SIG-M5 treated with dmso at 0.1 percent for 504 hours (cell line): ENCODE measurements around the gene STRN4.
A peak's percentile ranks its signal among the peaks of the same experiment; 100 is the strongest.
"Not testable (repeated sequence)": the region's sequence is repeated elsewhere in the genome, so short reads cannot be mapped to it uniquely, and the experiment has no call there.

Experiments used
- DNase-seq: peaks from one replicate; lab custom pipeline; 2025; ENCODE audit not compliant: unreplicated experiment; lab: John Stamatoyannopoulos, UW

STRN4 gene

GRCh38 chr19:46746281-46747057 is at the start of gene STRN4:
TSS of gene STRN4 (minus strand) at chr19:46746450. CDS start at chr19:46746430, 20 bp downstream.
- DNase-seq: peak; percentile 22

DNA sequence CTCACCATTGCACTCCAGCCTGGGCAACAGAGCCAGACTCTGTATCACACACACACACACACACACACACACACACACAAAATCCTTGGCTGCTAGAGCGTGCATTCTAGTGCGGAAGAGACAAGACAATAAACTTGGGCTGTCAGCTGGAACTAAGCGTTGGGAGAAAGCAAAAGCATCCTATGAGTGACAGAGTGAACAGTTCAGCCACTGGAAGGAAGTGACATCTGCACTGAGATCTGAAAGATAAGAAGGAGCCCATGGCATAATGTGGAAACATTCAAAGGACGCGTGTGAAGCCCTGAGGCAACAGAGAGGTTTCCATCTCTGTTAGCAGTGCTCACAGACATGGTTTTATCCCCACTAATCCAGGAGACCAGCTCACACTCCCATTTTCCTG is 45.7 kb upstream of the STRN4 start:
- peak; percentile 60 for DNase-seq

- DNase-seq: no peak
Measured at GRCh38 chr19:46789371-46789770, 43.1 kb upstream of the STRN4 start.

DNA sequence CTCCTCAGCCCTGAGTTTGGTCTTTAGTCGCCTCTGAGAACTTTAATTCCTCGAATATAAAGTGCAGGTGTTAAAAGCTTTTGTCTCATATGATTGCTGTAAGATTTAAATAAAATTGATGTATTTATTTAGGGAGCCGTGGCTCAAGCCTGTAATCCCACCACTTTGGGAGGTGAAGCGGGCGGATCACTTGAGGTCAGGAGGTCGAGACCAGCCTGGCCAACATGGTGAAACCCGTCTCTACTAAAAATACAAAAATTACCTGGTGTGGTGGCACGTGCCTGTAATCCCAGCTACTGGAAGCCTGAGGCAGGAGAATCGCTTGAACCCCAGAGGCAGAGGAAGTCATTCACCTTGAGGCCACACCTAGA is 42.7 kb upstream of the STRN4 start:
- no peak for DNase-seq

- DNase-seq: peak; percentile 96
Measured at GRCh38 chr19:46788262-46788967, 42.2 kb upstream of the STRN4 start, which contains the start of gene SLC1A5. TSS of gene SLC1A5 (minus strand) at chr19:46788594. CDS start at chr19:46787965, 629 bp downstream.

DNA sequence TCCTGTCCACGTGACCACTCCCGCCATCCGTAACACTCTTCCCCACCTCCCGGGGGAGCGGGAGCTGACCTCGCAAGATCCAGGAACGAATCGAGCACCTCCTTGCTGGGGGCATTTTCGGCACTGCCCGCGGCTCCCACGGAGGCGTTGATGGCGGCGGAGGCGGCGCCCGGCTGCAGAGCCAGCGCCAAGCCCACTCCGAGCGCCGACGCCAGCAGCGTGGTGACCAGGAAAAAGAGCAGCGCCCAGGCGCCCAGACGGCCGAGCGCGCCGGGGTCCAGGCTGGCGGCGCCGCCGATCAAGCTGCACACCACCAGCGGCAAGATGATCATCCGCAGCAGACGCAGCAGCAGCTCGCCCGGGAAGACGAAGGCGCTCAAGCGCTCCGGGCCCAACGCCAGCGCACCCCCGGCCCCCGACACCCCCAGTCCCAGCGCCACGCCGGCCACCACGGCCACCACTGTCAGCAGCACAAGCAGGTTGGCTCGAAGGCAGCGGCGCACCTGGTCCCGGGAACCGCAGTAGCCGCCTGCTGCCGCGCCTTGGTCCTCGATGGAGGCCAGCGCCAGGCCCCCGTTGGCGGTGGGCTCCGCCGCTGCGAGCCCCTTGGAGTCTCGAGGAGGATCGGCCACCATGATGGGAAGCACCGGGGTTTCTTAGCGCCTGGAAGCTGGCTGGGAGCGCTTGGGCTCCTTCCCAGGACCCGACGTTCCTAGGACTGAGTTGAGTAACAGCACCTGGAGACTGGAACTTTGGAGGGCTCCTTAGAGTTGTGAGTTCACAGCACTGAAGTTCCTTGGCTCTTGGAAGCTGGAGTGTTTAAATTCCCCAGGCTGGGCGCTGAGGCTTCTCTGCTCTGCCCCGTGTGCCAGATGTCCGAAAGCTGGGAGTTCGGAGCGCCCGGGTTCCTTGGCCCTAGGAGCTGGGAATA is 41.3 kb upstream of the STRN4 start:
- DNase-seq: peak; percentile 37

DNA sequence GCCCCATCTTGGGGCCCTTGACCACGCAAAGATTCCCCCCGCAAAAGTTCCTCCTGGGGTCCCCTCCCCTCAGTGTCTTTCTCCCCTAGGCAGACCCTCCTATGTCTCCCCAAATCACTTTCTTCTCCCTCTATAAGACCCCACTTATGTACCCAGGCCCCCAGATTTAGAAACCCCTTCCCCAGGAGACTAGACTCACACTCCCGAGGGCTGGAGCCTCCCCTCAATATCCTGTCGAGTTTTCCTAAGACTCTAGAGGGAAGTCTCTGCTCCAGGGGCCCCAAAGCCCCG is 40.7 kb upstream of the STRN4 start:
- no peak for DNase-seq

GRCh38 chr19:46786236-46787039 is 40.2 kb upstream of the STRN4 start:
- peak; percentile 89 for DNase-seq

DNA sequence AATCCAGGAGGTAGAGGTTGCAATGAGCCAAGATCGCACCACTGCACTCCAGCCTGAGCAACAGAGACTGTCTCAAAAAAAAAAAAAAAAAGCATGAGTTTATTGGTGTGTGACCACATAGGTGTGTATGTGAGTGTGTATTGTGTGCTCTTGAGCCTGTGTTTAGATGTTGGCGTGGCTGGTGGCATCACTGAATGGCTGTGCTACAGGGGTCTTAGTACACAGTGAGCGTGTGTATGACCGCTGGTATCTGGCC is 39.7 kb upstream of the STRN4 start:
- no peak for DNase-seq

GRCh38 chr19:46785054-46785979 is 39.1 kb upstream of the STRN4 start:
- no peak for DNase-seq

- DNase-seq: peak; percentile 93
Measured at GRCh38 chr19:46784262-46785053, 38.2 kb upstream of the STRN4 start.

DNA sequence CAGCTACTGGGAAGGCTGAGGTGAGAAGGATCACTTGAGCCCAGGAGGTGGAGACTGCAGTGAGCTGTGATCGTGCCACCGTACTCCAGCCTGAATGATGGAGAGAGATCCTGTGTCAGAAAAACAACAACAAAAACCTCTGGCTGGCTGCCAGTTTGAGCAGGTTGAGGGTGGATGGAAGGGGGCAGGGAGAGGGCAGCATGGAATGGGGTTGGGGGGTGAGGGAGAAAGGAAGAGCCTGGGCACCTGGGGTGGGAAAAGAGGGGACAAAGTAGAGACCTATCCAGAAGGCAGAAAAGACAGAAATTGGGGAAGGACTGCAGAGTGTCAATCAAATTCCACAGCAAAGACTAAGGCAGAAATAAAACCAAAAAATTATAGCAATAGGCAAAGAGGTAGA is 37.4 kb upstream of the STRN4 start:
- no peak for DNase-seq

GRCh38 chr19:46782355-46783019 is 36.2 kb upstream of the STRN4 start:
- DNase-seq: no peak

- DNase-seq: not testable (repeated sequence)
Measured at GRCh38 chr19:46777956-46778645, 31.9 kb upstream of the STRN4 start.

DNA sequence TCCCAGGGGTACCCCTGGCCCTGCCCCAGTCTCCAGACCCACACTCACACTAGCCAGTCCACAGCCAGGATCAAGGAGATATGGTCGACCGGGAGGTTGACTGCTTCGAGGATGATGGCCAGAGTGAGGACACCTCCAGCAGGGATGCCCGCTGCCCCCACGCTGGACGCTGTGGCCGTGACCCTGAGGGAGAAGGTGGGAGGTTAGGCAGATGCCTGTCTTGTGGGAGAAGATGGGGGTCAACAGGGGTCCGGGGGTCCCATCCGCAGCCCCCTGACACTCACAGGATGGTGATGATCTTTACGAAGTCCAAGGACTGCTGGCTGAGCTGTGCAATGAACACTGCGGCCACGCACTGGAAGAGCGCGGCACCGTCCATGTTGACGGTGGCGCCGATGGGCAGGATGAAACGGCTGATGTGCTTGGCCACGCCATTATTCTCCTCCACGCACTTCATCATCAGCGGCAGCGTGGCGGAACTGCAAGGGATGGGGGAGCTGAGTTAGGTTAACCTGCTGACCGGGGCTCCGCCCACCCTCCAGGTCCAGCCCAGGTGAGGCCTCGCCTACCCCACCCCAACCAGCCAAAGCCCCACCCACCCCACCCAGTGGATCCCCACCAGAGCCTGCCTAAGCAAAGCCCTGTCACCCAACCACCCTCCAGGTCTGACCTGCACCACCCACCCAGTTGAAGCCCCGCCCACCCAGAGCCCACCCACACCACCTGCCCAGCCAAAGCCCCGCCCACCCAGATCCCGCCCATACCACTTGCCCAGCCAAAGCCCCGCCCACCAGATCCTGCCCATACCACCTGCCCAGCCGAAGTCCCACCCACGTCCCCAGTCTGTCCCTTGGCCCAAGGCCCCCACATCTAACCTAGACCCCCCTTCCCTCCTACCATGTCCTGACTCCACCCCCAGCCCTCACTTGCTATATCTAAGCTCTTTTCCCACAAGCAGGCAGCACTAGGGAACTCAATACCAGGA is 31.0 kb upstream of the STRN4 start:
- DNase-seq: no peak

GRCh38 chr19:46775642-46776258 is 29.5 kb upstream of the STRN4 start:
- no peak for DNase-seq
